ENCODE data around the gene CDCA7L.
"Not testable (repeated sequence)": the region's sequence is repeated elsewhere in the genome, so short reads cannot be mapped to it uniquely, and the experiment has no call there.

Gene CDCA7L

DNA sequence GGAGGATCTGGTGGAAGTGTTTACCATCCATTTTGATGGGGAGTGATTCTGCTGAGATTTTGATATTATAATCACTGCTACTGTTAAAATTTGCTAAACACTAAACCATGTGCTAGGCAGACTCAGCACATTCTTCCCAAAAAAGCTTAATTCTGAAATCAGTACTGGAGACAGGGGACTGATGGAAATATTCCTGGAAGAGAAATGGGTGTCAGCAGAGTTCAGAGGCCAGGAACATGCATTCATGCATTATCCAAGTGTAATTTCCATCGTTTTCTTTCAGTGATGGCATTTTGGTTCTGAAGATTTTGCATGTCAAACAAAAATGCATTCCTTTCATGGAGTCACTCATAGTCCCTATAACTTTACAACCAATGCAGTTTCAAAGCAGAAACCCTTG is 79.0 kb downstream of the CDCA7L start:
- H3K4me3 ChIP-seq (ENCODE audit: low read depth, low read length) = no peak overlapping the region
- TF ChIP-seq, protein P1, sequence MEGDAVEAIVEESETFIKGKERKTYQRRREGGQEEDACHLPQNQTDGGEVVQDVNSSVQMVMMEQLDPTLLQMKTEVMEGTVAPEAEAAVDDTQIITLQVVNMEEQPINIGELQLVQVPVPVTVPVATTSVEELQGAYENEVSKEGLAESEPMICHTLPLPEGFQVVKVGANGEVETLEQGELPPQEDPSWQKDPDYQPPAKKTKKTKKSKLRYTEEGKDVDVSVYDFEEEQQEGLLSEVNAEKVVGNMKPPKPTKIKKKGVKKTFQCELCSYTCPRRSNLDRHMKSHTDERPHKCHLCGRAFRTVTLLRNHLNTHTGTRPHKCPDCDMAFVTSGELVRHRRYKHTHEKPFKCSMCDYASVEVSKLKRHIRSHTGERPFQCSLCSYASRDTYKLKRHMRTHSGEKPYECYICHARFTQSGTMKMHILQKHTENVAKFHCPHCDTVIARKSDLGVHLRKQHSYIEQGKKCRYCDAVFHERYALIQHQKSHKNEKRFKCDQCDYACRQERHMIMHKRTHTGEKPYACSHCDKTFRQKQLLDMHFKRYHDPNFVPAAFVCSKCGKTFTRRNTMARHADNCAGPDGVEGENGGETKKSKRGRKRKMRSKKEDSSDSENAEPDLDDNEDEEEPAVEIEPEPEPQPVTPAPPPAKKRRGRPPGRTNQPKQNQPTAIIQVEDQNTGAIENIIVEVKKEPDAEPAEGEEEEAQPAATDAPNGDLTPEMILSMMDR (IDR thresholded peaks at IDR 0.05; ENCODE audit: borderline replicate concordance, insufficient read depth, low read depth, low read length) = no peak

DNA sequence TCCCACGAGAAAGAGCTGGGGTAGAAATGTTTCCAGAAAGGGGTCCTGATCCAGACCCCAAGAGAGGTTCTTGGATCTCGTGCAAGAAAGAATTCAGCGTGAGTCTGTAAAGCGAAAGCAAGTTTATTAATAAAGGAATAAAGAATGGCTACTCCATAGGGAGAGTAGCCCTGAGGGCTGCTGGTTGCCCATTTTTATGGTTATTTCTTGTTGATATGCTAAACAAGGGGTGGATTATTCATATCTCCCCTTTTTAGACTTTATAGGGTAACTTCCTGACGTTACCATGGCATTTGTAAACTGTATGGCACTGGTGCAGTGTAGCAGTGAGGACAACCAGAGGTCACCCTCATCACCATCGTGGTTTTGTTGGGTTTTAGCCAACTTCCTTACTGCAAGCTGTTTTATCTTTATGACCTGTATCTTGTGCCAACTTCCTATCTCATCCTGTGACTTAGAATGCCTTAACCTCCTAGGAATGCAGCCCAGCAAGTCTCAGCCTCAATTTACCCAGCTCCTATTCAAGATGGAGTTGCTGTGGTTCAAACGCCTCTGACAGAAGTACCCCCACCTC is 80.0 kb downstream of the CDCA7L start:
- not testable (repeated sequence) for H3K4me3 ChIP-seq (ENCODE audit: low read depth, low read length)

DNA sequence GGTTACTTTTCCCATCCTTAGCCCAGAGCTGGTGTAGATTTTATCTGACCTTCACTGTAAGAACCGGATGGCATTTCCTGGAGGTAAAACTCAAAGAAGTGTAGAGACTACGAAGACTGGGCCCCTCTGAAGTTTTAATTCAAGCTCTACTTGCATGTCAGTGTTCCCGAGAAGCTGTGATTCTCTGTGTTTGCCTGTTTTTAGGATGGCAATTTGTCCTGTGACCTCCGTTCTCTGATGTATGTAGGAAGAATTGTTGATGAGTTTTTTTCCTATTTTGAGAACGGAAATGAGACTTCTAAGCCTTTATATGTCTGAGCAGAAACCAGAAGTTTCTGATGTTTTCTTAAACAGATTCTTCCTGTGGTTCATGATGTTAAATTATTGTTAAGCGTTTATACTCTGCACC is 94.1 kb downstream of the CDCA7L start:
- no peak overlapping the region for H3K4me3 ChIP-seq (ENCODE audit: low read depth, low read length)
- TF ChIP-seq, protein P1 (IDR thresholded peaks at IDR 0.05; ENCODE audit: borderline replicate concordance, insufficient read depth, low read depth, low read length) = no peak

Measured in GM12875 (cell line).